Measurements from ENCODE around the gene ZNF689. TPM values are rescaled to one million over a fixed set of nuclear protein-coding genes. Genes with fewer than 3 reads are reported as not detected.

ZNF689 gene
- total and polyA plus RNA-seq, 4 donors: 3.0 to 9.5 (median 4.7) TPM

DNA sequence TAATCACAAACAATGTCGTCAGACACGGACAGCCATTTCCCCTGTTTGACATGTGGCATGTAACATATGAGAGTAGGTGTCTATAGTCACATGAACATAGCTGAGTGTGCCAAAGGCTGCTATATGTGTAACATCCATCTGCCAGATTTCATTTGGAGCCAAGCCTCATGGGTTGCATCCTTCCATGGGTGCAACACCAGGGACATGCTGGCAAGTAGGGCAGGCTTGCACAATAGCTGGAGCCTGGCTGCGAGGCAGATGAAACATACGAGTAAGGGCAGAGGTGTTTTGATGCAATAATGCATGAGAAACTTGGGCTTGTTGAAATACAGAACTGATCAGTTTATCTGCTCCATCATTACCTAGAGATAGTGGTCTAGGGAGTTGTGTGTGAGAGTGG, 9.0 kb upstream of the ZNF689 start:
- Histone ChIP-seq H3K27me3 (ENCODE audit: control insufficient read depth in 3 of 3, insufficient read depth in 3 of 3, low read length in 2 of 3) (no peaks in the 10 kb centered on the region), H3K36me3 (ENCODE audit: control insufficient read depth in 4 of 4, insufficient read depth in 4 of 4, low read length in 4 of 4) (no peaks in the 10 kb centered on the region), H3K4me1 (ENCODE audit: control insufficient read depth in 5 of 5, insufficient read depth in 5 of 5, low read length in 5 of 5) (peaks cover 0 to 24% (median 0%) of the 10 kb centered on the region in 5 donors), H3K27ac (ENCODE audit: low read depth in 1 of 2, low read length in 1 of 2) (no peak overlapping the region), H3K9ac (ENCODE audit: insufficient read depth in 1 of 2, low read length in 2 of 2) (no peak overlapping the region), H3K4me3 (no peak overlapping the region), H3K9me3 (ENCODE audit: control insufficient read depth in 4 of 4, insufficient read depth in 3 of 4, low read length in 3 of 4) (no peaks in the 10 kb centered on the region)
- WGBS, 2 donors: 53 to 66% methylated on average over 4 of the region's 4 CpGs
- DNase-seq (no peak), ATAC-seq (ENCODE audit: insufficient read depth, low FRiP score) (no peak)
- TF ChIP-seq, protein P1, sequence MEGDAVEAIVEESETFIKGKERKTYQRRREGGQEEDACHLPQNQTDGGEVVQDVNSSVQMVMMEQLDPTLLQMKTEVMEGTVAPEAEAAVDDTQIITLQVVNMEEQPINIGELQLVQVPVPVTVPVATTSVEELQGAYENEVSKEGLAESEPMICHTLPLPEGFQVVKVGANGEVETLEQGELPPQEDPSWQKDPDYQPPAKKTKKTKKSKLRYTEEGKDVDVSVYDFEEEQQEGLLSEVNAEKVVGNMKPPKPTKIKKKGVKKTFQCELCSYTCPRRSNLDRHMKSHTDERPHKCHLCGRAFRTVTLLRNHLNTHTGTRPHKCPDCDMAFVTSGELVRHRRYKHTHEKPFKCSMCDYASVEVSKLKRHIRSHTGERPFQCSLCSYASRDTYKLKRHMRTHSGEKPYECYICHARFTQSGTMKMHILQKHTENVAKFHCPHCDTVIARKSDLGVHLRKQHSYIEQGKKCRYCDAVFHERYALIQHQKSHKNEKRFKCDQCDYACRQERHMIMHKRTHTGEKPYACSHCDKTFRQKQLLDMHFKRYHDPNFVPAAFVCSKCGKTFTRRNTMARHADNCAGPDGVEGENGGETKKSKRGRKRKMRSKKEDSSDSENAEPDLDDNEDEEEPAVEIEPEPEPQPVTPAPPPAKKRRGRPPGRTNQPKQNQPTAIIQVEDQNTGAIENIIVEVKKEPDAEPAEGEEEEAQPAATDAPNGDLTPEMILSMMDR (IDR thresholded peaks at IDR 0.05; ENCODE audit: control extremely low read depth, extremely low read depth): no peak

DNA sequence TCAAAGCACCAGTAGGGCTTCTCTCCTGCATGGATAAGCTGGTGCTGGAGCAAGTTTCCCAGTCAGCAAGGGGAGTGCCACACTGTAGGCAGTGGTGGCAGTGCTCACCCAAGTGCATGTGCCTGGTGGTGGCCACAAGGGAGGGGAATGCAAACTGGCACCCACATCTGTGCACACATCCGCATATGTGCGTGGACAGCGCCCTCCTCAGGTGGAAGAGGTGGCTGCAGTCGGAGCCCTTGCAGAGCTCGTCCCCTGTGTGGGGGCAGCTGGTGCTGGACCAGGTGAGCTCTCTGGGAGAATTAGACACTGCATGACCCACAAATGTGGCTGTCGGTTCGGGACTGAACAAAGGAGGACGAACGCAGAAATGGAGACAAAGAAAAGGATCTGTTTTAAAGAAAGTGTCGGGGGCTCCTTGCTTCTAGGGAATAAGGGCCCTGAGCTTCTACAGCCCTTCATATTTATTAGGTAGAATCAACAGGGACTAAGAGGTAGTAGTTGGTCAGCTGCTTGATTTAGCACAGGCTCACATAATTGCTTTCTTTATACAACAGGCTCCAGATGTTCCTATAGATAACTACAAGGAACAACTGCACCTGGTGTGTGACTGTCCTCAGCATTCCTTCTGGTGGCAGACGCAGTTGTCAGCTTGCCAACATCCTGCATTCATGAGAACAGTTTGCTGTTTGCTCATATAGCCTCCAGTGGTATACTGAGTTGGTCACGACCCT, 5.3 kb upstream of the ZNF689 start:
- WGBS, 2 donors: 43 to 48% methylated on average over 12 of the region's 12 CpGs
- no peaks in the 10 kb centered on the region for H3K9me3 ChIP-seq (ENCODE audit: control insufficient read depth in 4 of 4, insufficient read depth in 3 of 4, low read length in 3 of 4)
- H3K36me3 ChIP-seq (ENCODE audit: control insufficient read depth in 4 of 4, insufficient read depth in 4 of 4, low read length in 4 of 4): no peaks in the 10 kb centered on the region
- H3K9ac ChIP-seq (ENCODE audit: insufficient read depth in 1 of 2, low read length in 2 of 2): no peak overlapping the region
- no peaks in the 10 kb centered on the region for H3K27me3 ChIP-seq (ENCODE audit: control insufficient read depth in 3 of 3, insufficient read depth in 3 of 3, low read length in 2 of 3)
- DNase-seq (peak; percentile 27 to 54 (median 43)), ATAC-seq (ENCODE audit: insufficient read depth, low FRiP score) (no peak)
- no peak overlapping the region for H3K27ac ChIP-seq (ENCODE audit: low read depth in 1 of 2, low read length in 1 of 2)
- peaks cover 0 to 17% (median 0%) of the 10 kb centered on the region in 5 donors for H3K4me1 ChIP-seq (ENCODE audit: control insufficient read depth in 5 of 5, insufficient read depth in 5 of 5, low read length in 5 of 5)
- no peak overlapping the region for H3K4me3 ChIP-seq
- TF ChIP-seq, protein P1 (IDR thresholded peaks at IDR 0.05; ENCODE audit: control extremely low read depth, extremely low read depth): peak; percentile 13

DNA sequence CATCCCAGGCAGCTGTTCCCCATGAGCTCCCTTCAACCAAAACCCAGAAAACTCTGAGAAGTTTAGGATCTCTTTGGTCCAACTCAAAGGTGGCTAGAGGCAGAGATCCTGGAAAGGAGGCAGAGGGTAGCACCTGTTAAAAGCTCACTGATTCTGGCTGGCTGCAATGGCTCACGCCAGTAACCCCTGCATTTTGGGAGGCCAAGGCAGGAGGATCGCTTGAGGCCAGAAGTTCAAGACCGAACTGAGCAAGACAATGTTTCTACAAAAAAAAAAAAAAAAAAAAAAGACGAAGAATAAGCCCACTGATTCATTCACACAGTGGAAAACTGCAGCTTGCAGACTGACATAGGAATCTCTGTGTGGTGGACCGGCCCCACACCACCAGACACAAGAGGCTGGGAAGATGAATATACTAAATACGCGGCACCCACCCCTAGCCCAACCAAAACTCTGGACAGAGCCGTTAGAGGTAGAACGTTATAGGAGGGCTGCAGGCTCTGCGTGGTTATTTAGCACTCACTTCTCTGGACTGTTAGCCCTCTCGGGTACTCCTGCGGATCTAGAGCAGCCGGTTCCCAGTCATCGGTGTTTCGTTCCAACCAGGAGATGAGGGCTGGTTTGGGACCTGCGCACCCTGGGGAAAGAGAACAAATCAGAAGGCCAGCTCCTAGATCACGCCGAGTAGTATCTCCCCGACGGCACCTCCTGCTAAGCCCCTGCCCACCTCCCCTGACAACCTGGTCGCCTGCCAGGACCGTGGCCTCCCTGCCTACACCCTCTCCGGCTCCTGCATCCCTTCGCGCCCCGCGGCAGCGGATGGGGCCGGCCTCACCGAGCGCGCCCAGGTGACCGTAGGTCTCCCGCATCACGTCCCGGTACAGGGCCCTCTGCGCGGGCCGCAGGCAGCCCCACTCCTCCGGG, 925 bp downstream of the ZNF689 start:
- 12 to 14% methylated on average over 39 to 40 of the region's 40 CpGs for WGBS, 2 donors

More for the DNA sequence above, 925 bp downstream of the ZNF689 start:
- Histone ChIP-seq H3K4me1 (ENCODE audit: control insufficient read depth in 5 of 5, insufficient read depth in 5 of 5, low read length in 5 of 5) (peaks cover 0 to 12% (median 2%) of the 10 kb centered on the region in 5 donors), H3K9ac (ENCODE audit: insufficient read depth in 1 of 2, low read length in 2 of 2) (peak overlapping the region; percentile 92 to 94), H3K36me3 (ENCODE audit: control insufficient read depth in 4 of 4, insufficient read depth in 4 of 4, low read length in 4 of 4) (peaks cover 4 to 13% (median 9%) of the 10 kb centered on the region in 4 donors), H3K27me3 (ENCODE audit: control insufficient read depth in 3 of 3, insufficient read depth in 3 of 3, low read length in 2 of 3) (no peaks in the 10 kb centered on the region), H3K27ac (ENCODE audit: low read depth in 1 of 2, low read length in 1 of 2) (peak overlapping the region; percentile 96), H3K4me3 (peak overlapping the region; percentile 81), H3K9me3 (ENCODE audit: control insufficient read depth in 4 of 4, insufficient read depth in 3 of 4, low read length in 3 of 4) (no peaks in the 10 kb centered on the region)
- DNase-seq (peak; percentile 50 to 60 (median 59)), ATAC-seq (ENCODE audit: insufficient read depth, low FRiP score) (peak; percentile 60)
- TF ChIP-seq, protein P1 (IDR thresholded peaks at IDR 0.05; ENCODE audit: control extremely low read depth, extremely low read depth): no peak
